Epithelial cell of esophagus (primary cell): Measurements from ENCODE around the gene ZNF608.

Source experiments
- DNase-seq: peaks from one replicate; pipeline ENCODE4 v3.0.0; 2010; ENCODE audit warnings: low read depth
- H3K4me3 ChIP-seq: 2 replicates; pipeline ENCODE4 v1.5.1; 2011; ENCODE audit warnings: mild to moderate bottlenecking, low read length, control low read depth
- TF ChIP-seq, protein P1 (sequence below): IDR thresholded peaks from 2 replicates; pipeline ENCODE4 v1.5.1; 2011; ENCODE audit warnings: low read depth, mild to moderate bottlenecking, low read length, control low read depth, inconsistent platforms; ENCODE audit not compliant: insufficient read depth; ENCODE audit errors: missing control alignments

ZNF608 gene

GRCh38 chr5:124698770-124699169 lies 47.7 kb downstream of the ZNF608 start:
- H3K4me3 ChIP-seq = no peak overlapping the region
- TF ChIP-seq, protein P1, sequence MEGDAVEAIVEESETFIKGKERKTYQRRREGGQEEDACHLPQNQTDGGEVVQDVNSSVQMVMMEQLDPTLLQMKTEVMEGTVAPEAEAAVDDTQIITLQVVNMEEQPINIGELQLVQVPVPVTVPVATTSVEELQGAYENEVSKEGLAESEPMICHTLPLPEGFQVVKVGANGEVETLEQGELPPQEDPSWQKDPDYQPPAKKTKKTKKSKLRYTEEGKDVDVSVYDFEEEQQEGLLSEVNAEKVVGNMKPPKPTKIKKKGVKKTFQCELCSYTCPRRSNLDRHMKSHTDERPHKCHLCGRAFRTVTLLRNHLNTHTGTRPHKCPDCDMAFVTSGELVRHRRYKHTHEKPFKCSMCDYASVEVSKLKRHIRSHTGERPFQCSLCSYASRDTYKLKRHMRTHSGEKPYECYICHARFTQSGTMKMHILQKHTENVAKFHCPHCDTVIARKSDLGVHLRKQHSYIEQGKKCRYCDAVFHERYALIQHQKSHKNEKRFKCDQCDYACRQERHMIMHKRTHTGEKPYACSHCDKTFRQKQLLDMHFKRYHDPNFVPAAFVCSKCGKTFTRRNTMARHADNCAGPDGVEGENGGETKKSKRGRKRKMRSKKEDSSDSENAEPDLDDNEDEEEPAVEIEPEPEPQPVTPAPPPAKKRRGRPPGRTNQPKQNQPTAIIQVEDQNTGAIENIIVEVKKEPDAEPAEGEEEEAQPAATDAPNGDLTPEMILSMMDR = no peak
- DNase-seq = no peak

DNA sequence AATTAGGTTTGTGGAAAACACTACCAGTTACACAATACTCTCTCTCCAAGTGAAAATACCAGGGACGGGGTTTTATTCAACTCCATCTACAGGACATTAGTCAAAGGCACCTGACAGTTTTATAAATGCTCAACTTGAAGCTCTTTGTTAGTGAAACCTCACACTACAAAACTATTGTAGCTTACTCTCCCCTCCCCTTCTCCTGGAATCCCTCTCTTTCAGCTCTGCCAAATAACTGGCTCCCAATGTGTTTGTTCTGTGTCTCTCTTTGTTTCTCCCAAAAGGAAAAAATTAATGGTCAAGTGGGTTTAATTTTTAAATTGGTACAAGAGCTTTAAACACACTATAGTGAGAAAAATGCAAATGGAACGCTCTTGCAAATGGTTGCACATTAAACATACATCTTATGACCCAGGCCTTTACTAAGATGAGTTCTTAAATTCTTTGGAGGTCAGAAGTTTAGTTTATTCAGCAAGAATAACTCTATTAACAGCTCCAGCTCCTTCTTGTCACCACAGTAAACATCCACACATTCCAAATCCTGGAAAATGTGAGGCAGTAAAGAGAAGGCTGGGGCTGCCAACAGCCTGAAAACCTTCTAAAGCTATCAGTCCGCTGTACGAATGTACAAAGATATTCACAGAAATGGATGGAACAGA lies 48.4 kb downstream of the ZNF608 start:
- H3K4me3 ChIP-seq = no peak overlapping the region
- TF ChIP-seq, protein P1 = no peak
- DNase-seq = no peak

DNA sequence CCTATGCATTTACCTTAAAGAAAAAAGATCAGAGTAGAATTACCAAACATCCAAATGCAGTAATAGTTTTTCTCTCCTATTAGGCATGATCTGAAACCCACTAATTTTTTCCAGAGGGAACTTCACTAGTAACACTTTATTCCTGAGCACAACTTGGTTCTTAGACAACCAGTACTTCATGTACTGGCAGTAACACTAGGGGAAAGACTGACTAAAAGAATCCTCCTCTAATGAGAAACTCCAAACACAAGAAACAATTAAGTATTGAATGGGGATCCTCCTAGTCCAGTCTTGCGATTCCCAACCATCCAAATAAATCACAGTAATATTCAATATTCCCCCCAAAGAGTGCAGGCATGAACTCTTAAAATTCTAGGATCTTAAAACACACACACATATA lies 48.9 kb downstream of the ZNF608 start:
- TF ChIP-seq, protein P1 = no peak
- no peak for DNase-seq
- H3K4me3 ChIP-seq = no peak overlapping the region

DNA sequence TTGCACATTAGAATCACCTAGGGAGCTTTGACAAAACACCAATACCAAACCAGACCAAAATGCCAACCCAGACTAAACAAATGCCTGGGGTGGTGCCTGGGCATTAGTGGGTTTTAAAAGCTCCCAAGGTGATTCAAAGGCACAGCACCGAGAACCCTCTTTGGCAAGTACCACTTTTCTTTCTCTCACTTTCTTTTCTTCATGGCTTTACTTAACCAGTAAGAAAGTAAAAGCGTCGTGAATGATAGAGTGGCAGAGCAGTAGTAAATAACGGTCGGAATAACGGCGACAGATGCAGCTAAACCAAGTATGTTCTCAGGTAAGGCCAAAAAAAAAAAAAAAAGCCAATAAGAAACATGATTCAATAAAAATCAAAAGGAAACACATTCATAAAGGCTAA lies 49.5 kb downstream of the ZNF608 start:
- no peak for DNase-seq
- H3K4me3 ChIP-seq = no peak overlapping the region
- TF ChIP-seq, protein P1 = no peak
